Gastroesophageal sphincter (tissue), 4 donors: ENCODE results near the gene SYT4. TPM values are rescaled to one million over a fixed set of nuclear protein-coding genes. Genes with fewer than 3 reads are reported as not detected.

Experiments
- ATAC-seq: fragments of 150-250 bp; one replicate; pipeline ENCODE4 v1.9.1; 2016; ENCODE audit warnings: mild to moderate bottlenecking, moderate library complexity
- H3K27ac ChIP-seq, 4 donors: fragments of 200-600 bp; sonication (generic) in 3 of 4; 1 replicate in 3 of 4; 2 replicates in 1 of 4; pipeline ENCODE4 v1.5.1; 2016 to 2019
- H3K27me3 ChIP-seq: fragments of 200-600 bp; sonication (generic); one replicate; pipeline ENCODE4 v1.5.1; 2019
- H3K36me3 ChIP-seq, 2 donors: fragments of 200-600 bp; sonication (generic); one replicate each; pipeline ENCODE4 v1.5.1; 2019; ENCODE audit warnings: control low read depth in 1 of 2
- H3K4me1 ChIP-seq, 3 donors: fragments of 200-600 bp; sonication (generic); 1 replicate in 2 of 3; 2 replicates in 1 of 3; pipeline ENCODE4 v1.5.1; 2016 to 2019; ENCODE audit warnings: control low read depth in 2 of 3
- H3K4me3 ChIP-seq, 2 donors: fragments of 200-600 bp; sonication (generic); one replicate each; pipeline ENCODE4 v1.5.1; 2019; ENCODE audit warnings: mild to moderate bottlenecking in 1 of 2, moderate library complexity in 1 of 2
- H3K9me3 ChIP-seq, 3 donors: fragments of 200-600 bp; sonication (generic); one replicate each; pipeline ENCODE4 v1.5.1; 2017 to 2019; ENCODE audit warnings: control low read depth in 2 of 3
- CTCF ChIP-seq, 4 experiments: fragments of 200-600 bp in 2 of 4; fragments of 450-650 bp in 2 of 4; sonication (generic) in 1 of 4; IDR thresholded peaks; one replicate each; pipeline ENCODE4 v1.5.1; 2017 to 2019; ENCODE audit warnings: antibody characterized with exemption in 4 of 4, mild to moderate bottlenecking in 2 of 4, moderate library complexity in 2 of 4
- EP300 ChIP-seq: sonication (generic); formaldehyde crosslinking; IDR thresholded peaks from one replicate; pipeline ENCODE4 v1.6.1; 2017; ENCODE audit warnings: antibody characterized with exemption, mild to moderate bottlenecking
- POLR2A ChIP-seq, 2 donors: fragments of 450-650 bp; IDR thresholded peaks; one replicate each; pipeline ENCODE4 v1.6.1; 2017; ENCODE audit warnings: antibody characterized with exemption in 2 of 2, mild to moderate bottlenecking in 2 of 2, moderate library complexity in 1 of 2
- POLR2AphosphoS5 ChIP-seq: sonication (generic); formaldehyde crosslinking; IDR thresholded peaks from one replicate; pipeline ENCODE4 v1.6.1; 2017; ENCODE audit warnings: antibody characterized with exemption
- WGBS, 2 donors: methylation state at CpG; one replicate each; pipeline ENCODE4 v1.1.5; 2018; ENCODE audit warnings: low coverage in 1 of 2; 5-methylcytosine and 5-hydroxymethylcytosine counted together
- total RNA-seq, 4 donors: library from RNA; depleted of rRNA; stranded (reverse); fragments of >200 nt; gene quantifications; one replicate each; pipeline ENCODE4 v1.1.0, GENCODE V29; 2016

Gene SYT4
- total RNA-seq, 4 donors from 2014 or later = 0.16 to 1.3 (median 1.1) TPM; not detected in 1

- Histone ChIP-seq H3K27me3 (no peaks in the 10 kb centered on the region), H3K36me3 (no peaks in the 10 kb centered on the region), H3K4me3 (no peak overlapping the region), H3K9me3 (no peaks in the 10 kb centered on the region), H3K27ac (no peak overlapping the region), H3K4me1 (no peaks in the 10 kb centered on the region)
- TF ChIP-seq EP300 (no peak), POLR2AphosphoS5 (no peak), CTCF (IDR thresholded peaks at IDR 0.05) (no peak), POLR2A (IDR thresholded peaks at IDR 0.05) (no peak)
- ATAC-seq = no peak
- WGBS, 2 donors = 82 to 100% methylated on average over 1 to 2 of the region's 2 CpGs
Observed at GRCh38 chr18:43234889-43235288, 42.4 kb downstream of the SYT4 start.

- Histone ChIP-seq H3K36me3 (no peaks in the 10 kb centered on the region), H3K4me1 (no peaks in the 10 kb centered on the region), H3K27ac (no peak overlapping the region), H3K27me3 (no peaks in the 10 kb centered on the region), H3K9me3 (no peaks in the 10 kb centered on the region), H3K4me3 (no peak overlapping the region)
- WGBS, 2 donors = 72% methylated on average over 2 of the region's 2 CpGs; no CpG with 5 or more reads in 1 of the 2 donors
- ATAC-seq = no peak
- TF ChIP-seq CTCF (IDR thresholded peaks at IDR 0.05) (no peak), POLR2AphosphoS5 (no peak)
Observed at GRCh38 chr18:43222501-43222900, 54.8 kb downstream of the SYT4 start.

GRCh38 chr18:43220691-43221090 is 56.6 kb downstream of the SYT4 start:
- H3K9me3 ChIP-seq = no peaks in the 10 kb centered on the region
- H3K27me3 ChIP-seq = no peaks in the 10 kb centered on the region
- ATAC-seq = no peak
- no peak overlapping the region for H3K4me3 ChIP-seq
- H3K4me1 ChIP-seq = no peaks in the 10 kb centered on the region
- no peak overlapping the region for H3K27ac ChIP-seq
- H3K36me3 ChIP-seq = no peaks in the 10 kb centered on the region
- TF ChIP-seq POLR2A (IDR thresholded peaks at IDR 0.05) = no peak
- TF ChIP-seq EP300 = no peak
- TF ChIP-seq POLR2AphosphoS5 = no peak

Other genes with a start within 250 kb of the SYT4 start
- not detected for gene RIT2, start 161.8 kb downstream of the SYT4 start, total RNA-seq